GM12872 (cell line): Measurements from ENCODE around the gene ZFP42.

Experiments
- CTCF ChIP-seq: IDR thresholded peaks from 3 replicates; pipeline ENCODE4 v1.5.1; 2011; ENCODE audit warnings: low read depth, mild to moderate bottlenecking, low read length, moderate library complexity; ENCODE audit not compliant: insufficient read depth

The ZFP42 gene

GRCh38 chr4:187992971-187993370, 2.6 kb upstream of the ZFP42 start:
- no peak for TF ChIP-seq CTCF

GRCh38 chr4:187993827-187994226, 1.7 kb upstream of the ZFP42 start:
- TF ChIP-seq CTCF = no peak

GRCh38 chr4:187996502-187997177, 1.1 kb downstream of the ZFP42 start:
- no peak for TF ChIP-seq CTCF

DNA sequence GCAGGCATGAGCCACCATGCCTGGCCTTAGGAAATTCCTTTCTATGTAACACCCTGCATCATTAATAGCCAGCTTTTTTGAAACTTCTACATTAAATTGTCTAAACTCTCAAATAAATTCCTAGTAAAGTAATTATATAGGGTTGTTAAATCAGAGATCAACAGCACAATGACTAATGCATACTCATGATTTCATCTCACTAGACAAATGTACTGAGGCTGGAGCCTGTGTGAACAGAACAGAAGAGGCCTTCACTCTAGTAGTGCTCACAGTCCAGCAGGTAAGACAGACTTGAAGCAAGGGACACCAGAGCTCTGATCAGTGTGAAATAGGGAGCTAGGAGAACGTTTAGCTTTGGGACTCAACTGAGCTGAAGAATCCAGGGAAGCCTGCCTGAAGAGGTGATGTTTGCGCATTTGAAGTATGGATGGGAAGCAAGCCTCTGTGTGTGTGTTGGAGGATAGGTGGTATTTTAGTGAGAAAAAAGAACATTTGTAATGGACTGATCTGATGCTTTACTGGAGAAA, 3.9 kb downstream of the ZFP42 start:
- TF ChIP-seq CTCF = no peak

DNA sequence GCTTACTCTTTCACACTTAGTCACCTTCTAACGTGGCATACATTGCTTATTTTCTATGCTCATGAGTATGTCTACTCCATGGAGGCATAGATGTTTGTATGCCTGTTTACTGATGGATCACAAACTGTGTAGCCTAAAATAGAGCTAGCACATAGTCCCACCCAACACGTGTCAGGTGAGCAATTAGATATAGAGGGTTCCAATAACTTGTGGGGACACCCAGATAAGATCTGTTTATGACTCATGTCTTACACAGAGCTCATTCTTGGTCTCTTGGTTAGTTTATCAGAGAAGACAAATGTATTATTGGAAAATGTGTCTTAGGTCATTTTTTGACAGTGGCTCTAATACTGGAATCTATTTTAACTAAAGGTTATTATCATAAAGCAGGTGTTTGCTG, 6.8 kb downstream of the ZFP42 start:
- no peak for TF ChIP-seq CTCF

- TF ChIP-seq CTCF = no peak
Observed at GRCh38 chr4:188002751-188003150, 7.2 kb downstream of the ZFP42 start.

GRCh38 chr4:188005561-188005960, 10.0 kb downstream of the ZFP42 start:
- no peak for TF ChIP-seq CTCF
